ENCODE results near the gene GMEB2.
"Not testable (repeated sequence)": the region's sequence is repeated elsewhere in the genome, so short reads cannot be mapped to it uniquely, and the experiment has no call there.

GMEB2 gene

DNA sequence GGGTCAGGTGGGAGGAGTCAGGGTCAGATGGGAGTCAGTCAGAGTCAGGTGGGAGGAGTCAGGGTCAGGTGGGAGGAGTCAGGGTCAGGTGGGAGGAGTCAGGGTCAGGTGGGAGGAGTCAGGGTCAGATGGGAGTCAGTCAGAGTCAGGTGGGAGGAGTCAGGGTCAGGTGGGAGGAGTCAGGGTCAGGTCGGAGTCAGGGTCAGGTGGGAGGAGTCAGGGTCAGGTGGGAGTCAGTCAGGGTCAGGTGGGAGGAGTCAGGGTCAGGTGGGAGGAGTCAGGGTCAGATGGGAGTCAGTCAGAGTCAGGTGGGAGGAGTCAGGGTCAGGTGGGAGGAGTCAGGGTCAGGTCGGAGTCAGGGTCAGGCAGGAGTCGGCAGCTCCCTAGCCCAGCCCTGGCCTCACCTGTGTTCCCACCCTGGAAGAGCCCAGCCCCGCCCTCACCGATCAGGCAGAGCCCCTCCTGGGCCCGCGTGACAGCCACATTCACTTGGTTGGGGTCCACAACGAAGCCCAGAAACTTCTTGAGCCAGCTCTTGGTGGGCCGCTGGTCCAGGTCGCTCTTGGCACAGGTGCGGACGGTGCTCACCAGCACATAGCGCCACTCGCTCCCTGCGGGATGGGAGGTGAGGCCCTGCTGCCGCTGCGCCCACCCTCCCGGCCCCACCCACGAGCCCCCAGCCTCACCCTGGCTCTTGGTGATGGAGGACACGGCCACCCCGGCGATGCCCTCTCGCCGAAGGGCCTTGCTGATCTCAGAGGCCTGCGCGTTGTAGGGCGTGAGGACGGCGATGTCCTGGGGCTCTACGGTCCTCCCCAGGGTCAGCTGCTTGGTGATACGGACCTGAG lies 67.2 kb downstream of the GMEB2 start:
- not testable (repeated sequence) for DNase-seq (ENCODE audit: low read depth)

- no peak for DNase-seq (ENCODE audit: low read depth)
These were observed 68.0 kb downstream of the GMEB2 start for GRCh38 chr20:63558804-63559484.

DNA sequence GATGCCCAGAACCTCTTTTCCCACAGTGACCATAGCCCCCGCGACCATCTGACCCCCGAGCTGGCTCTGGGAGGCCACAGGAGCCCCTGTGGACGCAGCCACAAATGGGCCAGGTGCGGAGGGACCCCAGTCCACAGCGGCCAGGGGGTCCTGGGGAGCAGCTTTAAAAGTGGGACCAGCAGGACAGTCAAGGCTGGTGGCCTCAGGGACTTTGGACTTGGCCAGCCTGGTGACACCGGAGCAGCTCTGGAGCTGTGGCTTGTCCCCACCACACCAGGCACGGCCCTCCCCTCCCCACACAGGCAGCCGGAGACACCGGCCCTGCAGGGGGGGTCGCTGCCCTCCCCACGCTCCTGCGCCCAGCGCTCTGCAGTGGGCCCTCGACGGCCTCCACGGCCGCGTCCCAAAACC lies 69.4 kb downstream of the GMEB2 start:
- no peak for DNase-seq (ENCODE audit: low read depth)

GRCh38 chr20:63556873-63557478 lies 69.9 kb downstream of the GMEB2 start:
- DNase-seq (ENCODE audit: low read depth): no peak

DNA sequence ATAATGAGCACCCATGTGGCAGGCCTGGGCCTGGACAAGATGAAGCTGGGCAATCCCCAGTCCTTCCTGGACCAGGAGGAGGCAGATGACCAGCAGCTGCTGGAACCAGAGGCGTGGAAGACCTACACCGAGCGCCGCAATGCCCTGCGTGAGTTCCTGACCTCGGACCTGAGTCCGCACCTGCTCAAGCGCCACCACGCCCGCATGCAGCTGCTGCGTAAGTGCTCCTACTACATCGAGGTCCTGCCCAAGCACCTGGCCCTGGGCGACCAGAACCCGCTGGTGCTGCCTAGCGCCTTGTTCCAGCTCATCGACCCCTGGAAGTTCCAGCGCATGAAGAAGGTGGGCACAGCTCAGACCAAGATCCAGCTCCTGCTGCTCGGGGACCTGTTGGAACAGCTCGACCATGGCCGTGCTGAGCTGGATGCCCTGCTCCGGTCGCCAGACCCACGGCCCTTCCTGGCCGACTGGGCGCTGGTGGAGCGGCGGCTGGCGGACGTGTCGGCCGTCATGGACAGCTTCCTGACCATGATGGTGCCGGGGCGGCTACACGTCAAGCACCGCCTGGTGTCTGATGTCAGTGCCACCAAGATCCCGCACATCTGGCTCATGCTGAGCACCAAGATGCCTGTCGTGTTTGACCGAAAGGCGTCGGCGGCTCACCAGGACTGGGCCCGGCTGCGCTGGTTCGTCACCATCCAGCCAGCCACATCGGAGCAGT lies 71.1 kb downstream of the GMEB2 start:
- DNase-seq (ENCODE audit: low read depth): no peak

GRCh38 chr20:63554361-63555278 lies 72.3 kb downstream of the GMEB2 start:
- DNase-seq (ENCODE audit: low read depth): no peak

GRCh38 chr20:63553933-63554290 lies 73.0 kb downstream of the GMEB2 start, which contains the start of gene FNDC11:
Gene FNDC11 (plus strand): TSS chr20:63554159. CDS start chr20:63555664, 1,505 bp downstream.
- DNase-seq (ENCODE audit: low read depth): no peak

GRCh38 chr20:63553251-63553932 lies 73.5 kb downstream of the GMEB2 start:
- peak; percentile 74 for DNase-seq (ENCODE audit: low read depth)

- no peak for DNase-seq (ENCODE audit: low read depth)
These were observed 74.2 kb downstream of the GMEB2 start for GRCh38 chr20:63552481-63553249.

DNA sequence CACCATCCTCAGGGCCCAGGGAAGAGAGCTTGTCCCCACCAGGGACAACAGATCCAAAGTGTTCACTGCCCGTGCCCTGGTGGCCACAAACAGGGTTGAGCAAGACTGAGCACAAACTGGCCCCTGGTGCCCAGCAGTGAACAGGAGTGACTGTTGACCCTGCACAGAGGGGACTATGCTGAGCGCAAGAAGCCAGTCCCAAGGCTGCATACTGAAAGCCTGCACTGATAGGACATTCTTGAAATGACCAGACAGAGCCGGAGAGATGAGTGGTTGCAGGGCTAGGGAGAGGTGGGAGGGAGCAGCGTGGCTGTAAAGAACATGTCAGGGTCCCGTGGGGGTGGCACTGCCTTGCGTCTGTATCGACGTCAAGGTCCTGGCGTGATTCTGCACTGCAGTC lies 75.8 kb downstream of the GMEB2 start:
- DNase-seq (ENCODE audit: low read depth): no peak

DNA sequence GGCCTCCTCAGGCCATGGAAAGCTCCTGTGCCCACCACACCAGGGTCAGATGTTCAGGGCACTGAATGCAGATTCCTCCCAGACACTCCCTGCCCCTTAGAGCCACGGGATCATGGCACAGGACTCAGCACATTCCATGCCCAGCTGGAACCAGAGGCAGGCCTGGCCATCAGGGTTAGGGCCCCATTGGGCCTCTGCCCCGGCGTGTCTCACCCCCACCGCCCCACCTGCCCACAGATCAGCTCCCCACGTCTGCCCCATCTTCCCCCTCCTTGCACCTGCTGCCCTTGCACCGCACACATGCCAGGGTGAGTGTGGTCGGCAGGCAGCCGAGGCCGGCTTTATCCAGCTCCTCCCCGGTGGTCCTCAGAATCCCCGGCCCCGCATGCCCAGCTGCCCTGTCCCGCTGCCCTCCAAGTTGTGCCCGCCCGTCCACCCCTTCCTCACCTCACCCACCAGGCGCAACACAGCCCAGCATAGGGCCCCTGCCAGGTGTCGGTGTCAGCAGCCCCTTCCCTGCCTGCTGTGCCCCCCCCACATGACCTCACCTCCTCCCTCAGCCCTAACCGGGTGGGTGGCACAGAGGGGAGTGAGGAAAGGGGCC lies 77.1 kb downstream of the GMEB2 start:
- DNase-seq (ENCODE audit: low read depth): no peak

DNA sequence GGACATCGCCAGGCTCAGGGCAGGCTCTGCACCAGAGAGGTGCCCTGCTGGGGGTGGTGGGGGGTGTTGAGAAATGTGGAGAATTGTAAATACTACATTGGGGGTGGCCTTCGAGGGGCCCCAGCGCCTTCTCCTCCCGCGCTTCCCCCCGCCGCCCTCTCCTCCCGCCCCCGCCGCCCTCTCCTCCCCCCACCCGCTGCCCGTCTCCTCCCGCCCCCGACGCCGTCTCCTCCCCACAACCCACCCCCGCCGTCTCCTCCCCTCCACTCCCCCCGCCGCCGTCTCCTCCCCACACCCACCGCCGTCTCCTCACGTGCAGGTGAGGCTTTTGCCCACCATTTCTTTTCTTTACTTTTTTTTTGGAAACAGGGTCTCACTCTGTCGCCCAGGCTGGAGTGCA lies 77.9 kb downstream of the GMEB2 start:
- DNase-seq (ENCODE audit: low read depth): no peak

GRCh38 chr20:63548542-63548941 lies 78.4 kb downstream of the GMEB2 start:
- DNase-seq (ENCODE audit: low read depth): no peak

DNA sequence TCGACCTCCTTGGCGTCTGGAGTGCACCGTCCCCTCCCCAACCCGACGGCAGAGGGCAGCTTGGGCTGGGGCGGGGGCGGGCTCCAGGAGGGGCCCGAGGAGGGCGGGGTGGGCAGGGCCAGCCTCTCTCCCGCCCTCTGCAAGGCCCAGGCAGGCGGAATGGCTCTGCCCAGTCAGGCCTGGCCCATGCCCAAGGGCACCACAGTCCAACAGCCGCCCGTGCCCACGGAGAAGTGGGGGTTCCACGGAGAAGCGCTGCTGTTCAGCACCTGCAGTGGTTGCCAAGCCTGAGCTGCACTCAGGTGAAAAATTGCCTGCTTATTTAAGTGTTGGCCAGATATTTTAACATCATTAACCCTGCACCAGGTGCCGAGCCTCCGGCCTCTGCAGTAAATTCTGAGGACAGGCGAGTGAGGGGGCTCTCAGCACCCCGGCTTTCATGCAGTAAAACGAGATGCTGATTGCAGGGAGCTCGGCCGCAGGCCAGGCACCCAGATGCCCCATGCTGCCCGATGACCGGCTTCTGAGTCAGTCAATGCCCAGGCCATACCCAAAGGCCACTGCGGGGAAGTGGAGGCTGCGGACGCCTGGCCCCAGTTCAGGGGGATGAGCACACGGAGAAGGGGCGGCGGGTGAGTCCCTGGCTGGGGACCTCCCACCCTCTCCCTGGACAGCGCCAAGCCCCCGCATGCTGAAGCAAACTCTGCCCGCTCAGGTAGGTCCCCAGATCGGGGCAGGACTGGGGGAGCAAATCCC lies 79.0 kb downstream of the GMEB2 start, which contains the start of gene SRMS:
TSS of gene SRMS (minus strand) at position 25 of the 756 bp plus-strand sequence. CDS start 286 bp downstream, outside the sequence.
- no peak for DNase-seq (ENCODE audit: low read depth)

DNA sequence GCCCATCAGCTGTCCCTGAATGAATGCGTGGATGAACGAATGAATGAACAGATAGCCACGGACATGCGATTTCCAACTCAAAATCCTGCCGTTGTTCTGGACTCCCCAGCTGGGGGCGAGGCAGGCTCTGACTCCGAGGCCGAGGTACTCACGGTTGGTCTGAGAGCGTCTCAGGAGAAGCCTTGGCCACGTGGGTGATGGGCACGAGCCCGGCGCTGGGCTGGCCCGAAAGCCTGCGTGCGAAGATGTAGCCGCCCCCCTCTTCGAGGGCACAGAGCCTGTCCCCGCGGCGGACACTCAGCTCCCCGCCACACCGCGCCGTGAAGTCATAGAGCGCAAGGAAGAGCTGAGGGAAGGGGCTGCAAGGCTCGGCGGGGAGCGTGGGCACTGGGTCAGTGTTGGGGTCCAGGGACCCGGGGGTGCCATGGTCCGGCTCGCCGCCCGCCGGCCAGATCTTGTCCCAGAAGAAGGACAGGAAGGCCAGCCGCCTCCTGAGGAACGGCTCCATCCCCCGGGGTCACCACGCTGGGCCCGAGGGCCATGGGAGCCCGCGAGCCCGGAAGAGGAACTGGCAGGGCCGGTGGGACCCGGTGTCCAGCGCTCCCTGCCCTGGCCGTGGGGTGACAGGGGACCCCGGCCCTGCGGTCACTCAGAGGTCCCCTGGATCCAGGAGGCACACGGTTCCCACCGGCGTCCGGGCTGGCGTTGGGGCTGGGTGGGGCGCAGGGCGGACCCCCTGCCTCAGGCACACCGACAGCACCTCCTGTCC lies 79.8 kb downstream of the GMEB2 start:
- DNase-seq (ENCODE audit: low read depth): no peak

- no peak for DNase-seq (ENCODE audit: low read depth)
These were observed 80.5 kb downstream of the GMEB2 start for GRCh38 chr20:63546256-63546955.

- no peak for DNase-seq (ENCODE audit: low read depth)
These were observed 81.1 kb downstream of the GMEB2 start for GRCh38 chr20:63545814-63546213.
